LNCaP clone FGC (cell line): Measurements from ENCODE around the gene ETV2.
"Not testable (repeated sequence)": the region's sequence is repeated elsewhere in the genome, so short reads cannot be mapped to it uniquely, and the experiment has no call there.

ENCODE experiments used
- DNase-seq: peaks from one replicate; pipeline ENCODE4 v3.0.0-alpha.2; 2011; ENCODE audit warnings: low read depth
- H3K4me3 ChIP-seq: 2 replicates; pipeline ENCODE4 v1.5.1; 2011; ENCODE audit warnings: mild to moderate bottlenecking, low read depth, low read length, control low read depth
- CTCF ChIP-seq: IDR thresholded peaks from 2 replicates; pipeline ENCODE4 v1.5.1; 2012; ENCODE audit warnings: mild to moderate bottlenecking; ENCODE audit not compliant: control insufficient read depth, insufficient read depth; ENCODE audit errors: extremely low read depth

Gene ETV2

DNA sequence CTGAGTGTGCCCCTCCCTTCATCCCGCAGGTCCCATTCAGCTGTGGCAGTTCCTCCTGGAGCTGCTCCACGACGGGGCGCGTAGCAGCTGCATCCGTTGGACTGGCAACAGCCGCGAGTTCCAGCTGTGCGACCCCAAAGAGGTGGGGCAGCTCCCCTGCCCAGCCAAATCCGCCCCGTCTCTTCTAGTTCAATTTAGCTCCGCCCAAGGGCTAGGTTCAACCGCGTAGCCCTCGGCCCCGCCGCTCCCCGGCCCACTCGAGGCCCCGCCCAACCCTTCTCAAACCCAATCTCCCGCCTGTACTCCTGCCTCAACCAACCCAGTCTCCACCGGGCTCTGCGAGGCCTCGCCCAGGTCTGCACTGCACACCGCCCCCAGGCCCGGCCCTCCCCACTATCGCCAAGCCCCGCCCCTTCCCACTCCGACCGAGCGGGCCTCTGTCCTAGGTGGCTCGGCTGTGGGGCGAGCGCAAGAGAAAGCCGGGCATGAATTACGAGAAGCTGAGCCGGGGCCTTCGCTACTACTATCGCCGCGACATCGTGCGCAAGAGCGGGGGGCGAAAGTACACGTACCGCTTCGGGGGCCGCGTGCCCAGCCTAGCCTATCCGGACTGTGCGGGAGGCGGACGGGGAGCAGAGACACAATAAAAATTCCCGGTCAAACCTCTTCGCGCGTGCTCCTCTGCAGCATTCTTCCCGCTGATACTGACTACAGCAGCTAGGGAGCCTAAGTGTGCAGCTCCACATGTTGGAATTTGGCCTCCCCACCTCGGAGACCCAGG is 2.9 kb downstream of the ETV2 start:
- DNase-seq: peak; percentile 89
- no peak for TF ChIP-seq CTCF
- H3K4me3 ChIP-seq: peak overlapping the region; percentile 60

DNA sequence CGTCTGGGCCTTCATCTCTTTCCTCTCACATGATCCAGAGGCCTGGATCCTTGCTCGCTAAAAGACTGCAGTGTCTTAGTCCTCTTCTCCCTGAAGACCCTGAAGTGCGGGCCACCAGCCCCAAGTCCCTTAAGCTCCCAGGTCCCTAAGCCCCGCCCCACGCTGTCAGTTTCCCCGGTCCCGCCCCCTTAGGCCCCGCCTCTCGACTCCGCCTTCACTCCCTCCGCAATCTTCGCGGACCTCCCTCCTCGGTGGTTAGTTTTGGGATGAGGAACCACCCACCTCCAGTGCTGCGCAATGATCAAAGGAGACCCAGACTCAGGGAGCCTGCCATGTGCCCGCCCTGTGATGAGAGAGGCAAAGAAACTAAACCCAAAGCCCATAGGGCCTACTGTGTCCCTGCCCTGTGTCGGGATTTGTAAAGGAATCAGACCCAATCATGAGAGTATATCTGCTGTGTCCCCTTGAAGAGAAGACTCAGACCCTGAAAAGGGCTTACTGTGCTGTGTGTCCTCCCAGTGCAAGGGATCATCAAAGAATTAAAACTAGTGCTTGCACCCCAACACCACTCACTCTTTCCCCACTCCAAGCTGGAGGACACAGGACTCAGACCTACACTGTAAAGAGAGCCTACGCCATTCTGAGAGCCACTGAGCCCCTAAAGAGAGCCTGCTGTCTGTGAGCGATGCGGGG is 3.6 kb downstream of the ETV2 start:
- no peak for TF ChIP-seq CTCF
- DNase-seq: no peak
- peak overlapping the region; percentile 60 for H3K4me3 ChIP-seq

GRCh38 chr19:35645680-35646511 is 4.4 kb downstream of the ETV2 start:
- no peak for TF ChIP-seq CTCF
- no peak overlapping the region for H3K4me3 ChIP-seq
- DNase-seq: no peak

- peak within 1 kb of the TSS; percentile 81 for H3K4me3 ChIP-seq
- peak; percentile 95 for DNase-seq
- no peak for TF ChIP-seq CTCF
Measured at GRCh38 chr19:35648017-35648961, 6.7 kb downstream of the ETV2 start, which contains the start of gene COX6B1. TSS of gene COX6B1 (plus strand) at chr19:35648323. CDS start at chr19:35651244, 2,921 bp downstream.

DNA sequence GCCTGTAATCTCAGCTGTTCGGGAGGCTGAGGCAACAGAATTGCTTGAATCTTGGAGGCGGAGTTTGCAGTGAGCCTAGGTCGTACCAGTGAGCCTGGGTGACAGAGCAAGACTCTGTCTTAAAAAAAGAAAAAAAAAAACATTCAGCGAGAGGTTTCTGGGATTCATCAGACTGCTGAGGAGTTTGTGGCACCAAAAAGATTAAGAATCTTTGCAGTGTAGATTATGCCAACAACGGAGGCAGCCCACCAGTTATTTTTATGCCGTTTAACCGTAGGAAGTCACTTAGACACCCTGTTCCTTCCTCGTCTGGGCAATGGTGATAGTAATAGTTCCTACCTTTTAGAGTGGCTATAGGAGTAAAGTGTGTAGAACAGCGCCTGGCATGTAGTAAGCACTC is 9.0 kb downstream of the ETV2 start:
- no peak overlapping the region for H3K4me3 ChIP-seq
- DNase-seq: no peak
- no peak for TF ChIP-seq CTCF

GRCh38 chr19:35654828-35655227 is 13.3 kb downstream of the ETV2 start:
- DNase-seq, H3K4me3 ChIP-seq: not testable (repeated sequence)
